ENCODE results near the gene OR2AT4.

The OR2AT4 gene

GRCh38 chr11:75096456-75097172 lies at the start of gene OR2AT4:
OR2AT4 (minus strand) TSS chr11:75096876.
- Mint-ChIP-seq H3K4me3 (no peak within 1 kb of the TSS), H3K36me3 (ENCODE audit: low read depth) (no peaks in the 10 kb centered on the region), H3K9me3 (peaks cover 5% of the 10 kb centered on the region), H3K27me3 (ENCODE audit: low read depth) (peaks cover 25% of the 10 kb centered on the region), H3K4me1 (ENCODE audit: low read depth) (no peaks in the 10 kb centered on the region), H3K27ac (no peak within 1 kb of the TSS)
- DNase-seq (ENCODE audit: low spot score): no peak

GRCh38 chr11:75145972-75146519 lies 49.4 kb upstream of the OR2AT4 start:
- Mint-ChIP-seq H3K36me3 (ENCODE audit: low read depth) (no peaks in the 10 kb centered on the region), H3K9me3 (no peaks in the 10 kb centered on the region), H3K4me3 (no peak overlapping the region), H3K4me1 (ENCODE audit: low read depth) (peaks cover 35% of the 10 kb centered on the region), H3K27me3 (ENCODE audit: low read depth) (peaks cover 8% of the 10 kb centered on the region), H3K27ac (no peak overlapping the region)
- no peak for DNase-seq (ENCODE audit: low spot score)

GRCh38 chr11:75145196-75145971 lies 48.7 kb upstream of the OR2AT4 start:
- Mint-ChIP-seq H3K27ac (no peak overlapping the region), H3K36me3 (ENCODE audit: low read depth) (no peaks in the 10 kb centered on the region), H3K4me3 (no peak overlapping the region), H3K4me1 (ENCODE audit: low read depth) (peaks cover 33% of the 10 kb centered on the region), H3K9me3 (no peaks in the 10 kb centered on the region), H3K27me3 (ENCODE audit: low read depth) (peaks cover 4% of the 10 kb centered on the region)
- no peak for DNase-seq (ENCODE audit: low spot score)

GRCh38 chr11:75144716-75145014 lies 48.0 kb upstream of the OR2AT4 start:
- Mint-ChIP-seq H3K9me3 (no peaks in the 10 kb centered on the region), H3K36me3 (ENCODE audit: low read depth) (no peaks in the 10 kb centered on the region), H3K27ac (no peak overlapping the region), H3K27me3 (ENCODE audit: low read depth) (peaks cover 4% of the 10 kb centered on the region), H3K4me1 (ENCODE audit: low read depth) (peaks cover 33% of the 10 kb centered on the region), H3K4me3 (no peak overlapping the region)
- no peak for DNase-seq (ENCODE audit: low spot score)

- Mint-ChIP-seq H3K9me3 (no peaks in the 10 kb centered on the region), H3K4me1 (ENCODE audit: low read depth) (peaks cover 33% of the 10 kb centered on the region), H3K27ac (peak overlapping the region; percentile 88)
Observed at GRCh38 chr11:75143420-75143731, 46.7 kb upstream of the OR2AT4 start.

GRCh38 chr11:75142714-75143419 lies 46.2 kb upstream of the OR2AT4 start:
- no peaks in the 10 kb centered on the region for H3K36me3 Mint-ChIP-seq (ENCODE audit: low read depth)
- DNase-seq (ENCODE audit: low spot score): peak; percentile 84
- H3K9me3 Mint-ChIP-seq: no peaks in the 10 kb centered on the region
- peak overlapping the region; percentile 88 for H3K27ac Mint-ChIP-seq
- peaks cover 31% of the 10 kb centered on the region for H3K4me1 Mint-ChIP-seq (ENCODE audit: low read depth)
- H3K27me3 Mint-ChIP-seq (ENCODE audit: low read depth): peaks cover 14% of the 10 kb centered on the region
- peak overlapping the region; percentile 69 for H3K4me3 Mint-ChIP-seq

More at GRCh38 chr11:75143420-75143731, 46.7 kb upstream of the OR2AT4 start:
- no peaks in the 10 kb centered on the region for H3K36me3 Mint-ChIP-seq (ENCODE audit: low read depth)
- no peak for DNase-seq (ENCODE audit: low spot score)
- H3K4me3 Mint-ChIP-seq: peak overlapping the region; percentile 69
- H3K27me3 Mint-ChIP-seq (ENCODE audit: low read depth): peaks cover 9% of the 10 kb centered on the region

- no peaks in the 10 kb centered on the region for H3K9me3 Mint-ChIP-seq
- H3K4me3 Mint-ChIP-seq: no peak overlapping the region
- no peak for DNase-seq (ENCODE audit: low spot score)
- H3K27me3 Mint-ChIP-seq (ENCODE audit: low read depth): peaks cover 22% of the 10 kb centered on the region
- H3K27ac Mint-ChIP-seq: no peak overlapping the region
- no peaks in the 10 kb centered on the region for H3K36me3 Mint-ChIP-seq (ENCODE audit: low read depth)
- H3K4me1 Mint-ChIP-seq (ENCODE audit: low read depth): peaks cover 31% of the 10 kb centered on the region
Observed at GRCh38 chr11:75141166-75141565, 44.5 kb upstream of the OR2AT4 start.

GRCh38 chr11:75140269-75141138 lies 43.8 kb upstream of the OR2AT4 start:
- no peak overlapping the region for H3K4me3 Mint-ChIP-seq
- DNase-seq (ENCODE audit: low spot score): peak; percentile 62
- no peak overlapping the region for H3K27ac Mint-ChIP-seq
- H3K9me3 Mint-ChIP-seq: no peaks in the 10 kb centered on the region
- H3K27me3 Mint-ChIP-seq (ENCODE audit: low read depth): peaks cover 25% of the 10 kb centered on the region
- H3K4me1 Mint-ChIP-seq (ENCODE audit: low read depth): peaks cover 31% of the 10 kb centered on the region
- H3K36me3 Mint-ChIP-seq (ENCODE audit: low read depth): no peaks in the 10 kb centered on the region

- Mint-ChIP-seq H3K4me1 (ENCODE audit: low read depth) (no peaks in the 10 kb centered on the region), H3K4me3 (no peak overlapping the region), H3K36me3 (ENCODE audit: low read depth) (no peaks in the 10 kb centered on the region), H3K27ac (no peak overlapping the region), H3K27me3 (ENCODE audit: low read depth) (peaks cover 44% of the 10 kb centered on the region), H3K9me3 (no peaks in the 10 kb centered on the region)
- no peak for DNase-seq (ENCODE audit: low spot score)
Observed at GRCh38 chr11:75135651-75136050, 39.0 kb upstream of the OR2AT4 start.

- no peak for DNase-seq (ENCODE audit: low spot score)
- no peak overlapping the region for H3K27ac Mint-ChIP-seq
- no peaks in the 10 kb centered on the region for H3K4me1 Mint-ChIP-seq (ENCODE audit: low read depth)
- no peaks in the 10 kb centered on the region for H3K9me3 Mint-ChIP-seq
- no peaks in the 10 kb centered on the region for H3K36me3 Mint-ChIP-seq (ENCODE audit: low read depth)
- peaks cover 44% of the 10 kb centered on the region for H3K27me3 Mint-ChIP-seq (ENCODE audit: low read depth)
- H3K4me3 Mint-ChIP-seq: no peak overlapping the region
Observed at GRCh38 chr11:75135021-75135650, 38.5 kb upstream of the OR2AT4 start.

GRCh38 chr11:75133976-75134375 lies 37.3 kb upstream of the OR2AT4 start:
- Mint-ChIP-seq H3K36me3 (ENCODE audit: low read depth) (no peaks in the 10 kb centered on the region), H3K27me3 (ENCODE audit: low read depth) (peaks cover 40% of the 10 kb centered on the region), H3K4me1 (ENCODE audit: low read depth) (no peaks in the 10 kb centered on the region), H3K27ac (no peak overlapping the region), H3K4me3 (no peak overlapping the region), H3K9me3 (no peaks in the 10 kb centered on the region)
- no peak for DNase-seq (ENCODE audit: low spot score)

- H3K4me3 Mint-ChIP-seq: no peak overlapping the region
- no peaks in the 10 kb centered on the region for H3K36me3 Mint-ChIP-seq (ENCODE audit: low read depth)
- H3K4me1 Mint-ChIP-seq (ENCODE audit: low read depth): no peaks in the 10 kb centered on the region
- peaks cover 29% of the 10 kb centered on the region for H3K27me3 Mint-ChIP-seq (ENCODE audit: low read depth)
- no peak overlapping the region for H3K27ac Mint-ChIP-seq
- no peak for DNase-seq (ENCODE audit: low spot score)
- H3K9me3 Mint-ChIP-seq: no peaks in the 10 kb centered on the region
Observed at GRCh38 chr11:75132080-75132479, 35.4 kb upstream of the OR2AT4 start.

GRCh38 chr11:75126564-75126963 lies 29.9 kb upstream of the OR2AT4 start:
- Mint-ChIP-seq H3K4me1 (ENCODE audit: low read depth) (no peaks in the 10 kb centered on the region), H3K4me3 (no peak overlapping the region), H3K27me3 (ENCODE audit: low read depth) (peaks cover 9% of the 10 kb centered on the region), H3K9me3 (no peaks in the 10 kb centered on the region), H3K27ac (no peak overlapping the region), H3K36me3 (ENCODE audit: low read depth) (no peaks in the 10 kb centered on the region)
- DNase-seq (ENCODE audit: low spot score): no peak

All from T-helper 2 cell treated with Interferon-gamma antibody and Interleukin-4, amounts not matched to agents 5 μg/mL and 100 μg/mL, for 36 hours (primary cell).